ENCODE measurements around the gene LAMA2. TPM values are rescaled to one million over a fixed set of nuclear protein-coding genes. Genes with fewer than 3 reads are reported as not detected.

The LAMA2 gene
- total RNA-seq, 1 experiment from 2014 or later = 0.28 TPM

DNA sequence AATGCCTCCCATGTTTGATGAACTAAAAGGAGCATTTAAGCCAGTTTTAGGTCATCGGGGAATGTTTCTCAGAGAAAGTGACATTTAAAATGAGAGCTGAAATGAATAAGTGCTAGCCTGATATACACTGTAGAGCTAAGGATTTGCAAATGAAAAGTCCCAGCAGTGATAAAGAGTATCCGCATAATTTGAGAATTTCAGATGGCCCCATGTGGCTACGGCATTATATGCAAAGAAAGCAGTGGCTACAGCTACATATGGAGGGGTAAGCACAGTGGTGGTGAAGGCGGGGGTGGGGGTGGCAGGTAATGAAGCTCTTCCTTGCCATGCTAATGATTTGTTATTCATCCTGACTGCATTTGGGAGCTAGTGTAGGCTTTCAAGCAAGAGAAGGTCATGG, 455.7 kb downstream of the LAMA2 start:
- no peaks in the 10 kb centered on the region for H3K27me3 ChIP-seq (ENCODE audit: control insufficient read depth, insufficient read depth, low read length)
- DNase-seq (ENCODE audit: low read depth, low spot score) = no peak
- H3K9me3 ChIP-seq (ENCODE audit: control insufficient read depth, insufficient read depth, low read depth, low read length) = no peaks in the 10 kb centered on the region
- ChIA-PET POLR2A (no interaction called here), CTCF (no interaction called here)
- H3K27ac ChIP-seq (ENCODE audit: low read length) = no peak overlapping the region
- no peak overlapping the region for H3K4me3 ChIP-seq (ENCODE audit: low read depth in 2 of 2, low read length in 2 of 2)
- TF ChIP-seq TCF7L2 (IDR thresholded peaks at IDR 0.05; ENCODE audit: low read depth, low read length) = no peak
- TF ChIP-seq, protein P1, sequence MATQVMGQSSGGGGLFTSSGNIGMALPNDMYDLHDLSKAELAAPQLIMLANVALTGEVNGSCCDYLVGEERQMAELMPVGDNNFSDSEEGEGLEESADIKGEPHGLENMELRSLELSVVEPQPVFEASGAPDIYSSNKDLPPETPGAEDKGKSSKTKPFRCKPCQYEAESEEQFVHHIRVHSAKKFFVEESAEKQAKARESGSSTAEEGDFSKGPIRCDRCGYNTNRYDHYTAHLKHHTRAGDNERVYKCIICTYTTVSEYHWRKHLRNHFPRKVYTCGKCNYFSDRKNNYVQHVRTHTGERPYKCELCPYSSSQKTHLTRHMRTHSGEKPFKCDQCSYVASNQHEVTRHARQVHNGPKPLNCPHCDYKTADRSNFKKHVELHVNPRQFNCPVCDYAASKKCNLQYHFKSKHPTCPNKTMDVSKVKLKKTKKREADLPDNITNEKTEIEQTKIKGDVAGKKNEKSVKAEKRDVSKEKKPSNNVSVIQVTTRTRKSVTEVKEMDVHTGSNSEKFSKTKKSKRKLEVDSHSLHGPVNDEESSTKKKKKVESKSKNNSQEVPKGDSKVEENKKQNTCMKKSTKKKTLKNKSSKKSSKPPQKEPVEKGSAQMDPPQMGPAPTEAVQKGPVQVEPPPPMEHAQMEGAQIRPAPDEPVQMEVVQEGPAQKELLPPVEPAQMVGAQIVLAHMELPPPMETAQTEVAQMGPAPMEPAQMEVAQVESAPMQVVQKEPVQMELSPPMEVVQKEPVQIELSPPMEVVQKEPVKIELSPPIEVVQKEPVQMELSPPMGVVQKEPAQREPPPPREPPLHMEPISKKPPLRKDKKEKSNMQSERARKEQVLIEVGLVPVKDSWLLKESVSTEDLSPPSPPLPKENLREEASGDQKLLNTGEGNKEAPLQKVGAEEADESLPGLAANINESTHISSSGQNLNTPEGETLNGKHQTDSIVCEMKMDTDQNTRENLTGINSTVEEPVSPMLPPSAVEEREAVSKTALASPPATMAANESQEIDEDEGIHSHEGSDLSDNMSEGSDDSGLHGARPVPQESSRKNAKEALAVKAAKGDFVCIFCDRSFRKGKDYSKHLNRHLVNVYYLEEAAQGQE (IDR thresholded peaks at IDR 0.05; ENCODE audit: insufficient read depth in 1 of 2, low read depth in 2 of 2, low read length in 1 of 2) = no peak
- TF ChIP-seq CTCF (IDR thresholded peaks at IDR 0.05) = no peak
- TF ChIP-seq POLR2AphosphoS5 (IDR thresholded peaks at IDR 0.05; ENCODE audit: low read depth, low read length) = no peak
- TF ChIP-seq SIN3A (IDR thresholded peaks at IDR 0.05; ENCODE audit: borderline replicate concordance, insufficient read depth, low read depth, low read length) = no peak
- intact Hi-C loops (cut with micrococcal nuclease; ENCODE audit: unreplicated experiment) = no loop called here
- no peaks in the 10 kb centered on the region for H3K36me3 ChIP-seq (ENCODE audit: control insufficient read depth, insufficient read depth, low read length)
- ATAC-seq = no peak
- peaks cover 3% of the 10 kb centered on the region; the same call in 1 of the 2 replicates for H3K4me1 ChIP-seq (ENCODE audit: control insufficient read depth, insufficient read depth, low read length)
- in situ Hi-C loops (cut with HindIII; ENCODE audit: low pct_unique_long_range_greater_than_20kb, low sequenced_read_pairs) = no loop called here
- no TSS peak for BruUV-seq (replicated peaks)

DNA sequence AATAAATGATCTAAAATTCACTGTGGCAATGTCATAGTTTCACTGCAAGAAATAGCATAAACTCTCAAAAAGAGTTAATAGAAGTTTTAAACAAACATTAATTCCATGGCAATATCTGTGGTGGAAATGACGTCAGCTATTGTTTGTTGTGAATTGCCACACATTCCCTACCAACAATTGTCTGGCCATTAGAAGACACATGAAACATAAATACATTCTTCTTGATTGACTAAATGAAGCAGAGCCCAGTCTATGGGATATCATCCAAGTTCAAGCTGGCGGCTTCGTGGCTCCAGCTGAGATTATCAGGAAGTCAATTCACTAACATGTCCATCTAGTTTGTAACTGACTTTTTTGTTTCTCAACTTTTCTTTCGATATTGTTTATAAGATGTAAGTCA, 458.0 kb downstream of the LAMA2 start:
- TF ChIP-seq, protein P1 (IDR thresholded peaks at IDR 0.05; ENCODE audit: insufficient read depth in 1 of 2, low read depth in 2 of 2, low read length in 1 of 2) = no peak
- no peak for TF ChIP-seq SIN3A (IDR thresholded peaks at IDR 0.05; ENCODE audit: borderline replicate concordance, insufficient read depth, low read depth, low read length)
- TF ChIP-seq POLR2AphosphoS5 (IDR thresholded peaks at IDR 0.05; ENCODE audit: low read depth, low read length) = no peak
- no peak for TF ChIP-seq CTCF (IDR thresholded peaks at IDR 0.05)
- TF ChIP-seq TCF7L2 (IDR thresholded peaks at IDR 0.05; ENCODE audit: low read depth, low read length) = no peak
- Histone ChIP-seq H3K4me3 (ENCODE audit: low read depth in 2 of 2, low read length in 2 of 2) (no peak overlapping the region), H3K27me3 (ENCODE audit: control insufficient read depth, insufficient read depth, low read length) (no peaks in the 10 kb centered on the region), H3K4me1 (ENCODE audit: control insufficient read depth, insufficient read depth, low read length) (no peaks in the 10 kb centered on the region; the same call in 1 of the 2 replicates), H3K9me3 (ENCODE audit: control insufficient read depth, insufficient read depth, low read depth, low read length) (no peaks in the 10 kb centered on the region), H3K36me3 (ENCODE audit: control insufficient read depth, insufficient read depth, low read length) (no peaks in the 10 kb centered on the region), H3K27ac (ENCODE audit: low read length) (no peak overlapping the region)
- BruUV-seq (replicated peaks) = no TSS peak
- CTCF ChIA-PET = no interaction called here
- intact Hi-C loops (cut with micrococcal nuclease; ENCODE audit: unreplicated experiment) (no loop called here), in situ Hi-C loops (cut with HindIII; ENCODE audit: low pct_unique_long_range_greater_than_20kb, low sequenced_read_pairs) (no loop called here)
- DNase-seq (ENCODE audit: low read depth, low spot score) (no peak), ATAC-seq (no peak)
- POLR2A ChIA-PET = no interaction called here
